Measurements from ENCODE around the gene GFRA3. TPM values are rescaled to one million over a fixed set of nuclear protein-coding genes. Genes with fewer than 3 reads are reported as not detected.

The GFRA3 gene
- total RNA-seq, 1 donor from 2014 or later: not detected

Other genes starting within 250 kb of the GFRA3 start
- gene FAM13B, start 241.5 kb downstream of the GFRA3 start, total RNA-seq: 42.7 and 44.4 TPM in 2 replicates
- not detected in 2 replicates for gene WNT8A, start 190.6 kb downstream of the GFRA3 start, total RNA-seq
- 1.7 and 2.4 TPM in 2 replicates for gene NME5, start 135.2 kb downstream of the GFRA3 start, total RNA-seq
- 68.3 and 71.6 TPM in 2 replicates for gene BRD8, start 96.0 kb downstream of the GFRA3 start, total RNA-seq
- gene KIF20A, start 95.5 kb downstream of the GFRA3 start, total RNA-seq: 14.7 and 16.4 TPM in 2 replicates
- gene CDC23, start 61.3 kb downstream of the GFRA3 start, total RNA-seq: 36.7 and 37.6 TPM in 2 replicates
- gene CDC25C, start 57.2 kb upstream of the GFRA3 start, total RNA-seq: 1.9 and 2.2 TPM in 2 replicates
- gene FAM53C, start 63.6 kb upstream of the GFRA3 start, total RNA-seq: 45.6 and 45.7 TPM in 2 replicates
- gene KDM3B, start 78.1 kb upstream of the GFRA3 start, total RNA-seq: 65.2 and 67.4 TPM in 2 replicates
- 15.4 and 18.3 TPM in 2 replicates for gene REEP2, start 164.4 kb upstream of the GFRA3 start, total RNA-seq
- gene EGR1, start 190.9 kb upstream of the GFRA3 start, total RNA-seq: 219 and 415 TPM in 2 replicates

Data from osteocyte (in vitro differentiated cells).